ENCODE data around the gene SUN1.
"Not testable (repeated sequence)": the region's sequence is repeated elsewhere in the genome, so short reads cannot be mapped to it uniquely, and the experiment has no call there.

Gene SUN1

DNA sequence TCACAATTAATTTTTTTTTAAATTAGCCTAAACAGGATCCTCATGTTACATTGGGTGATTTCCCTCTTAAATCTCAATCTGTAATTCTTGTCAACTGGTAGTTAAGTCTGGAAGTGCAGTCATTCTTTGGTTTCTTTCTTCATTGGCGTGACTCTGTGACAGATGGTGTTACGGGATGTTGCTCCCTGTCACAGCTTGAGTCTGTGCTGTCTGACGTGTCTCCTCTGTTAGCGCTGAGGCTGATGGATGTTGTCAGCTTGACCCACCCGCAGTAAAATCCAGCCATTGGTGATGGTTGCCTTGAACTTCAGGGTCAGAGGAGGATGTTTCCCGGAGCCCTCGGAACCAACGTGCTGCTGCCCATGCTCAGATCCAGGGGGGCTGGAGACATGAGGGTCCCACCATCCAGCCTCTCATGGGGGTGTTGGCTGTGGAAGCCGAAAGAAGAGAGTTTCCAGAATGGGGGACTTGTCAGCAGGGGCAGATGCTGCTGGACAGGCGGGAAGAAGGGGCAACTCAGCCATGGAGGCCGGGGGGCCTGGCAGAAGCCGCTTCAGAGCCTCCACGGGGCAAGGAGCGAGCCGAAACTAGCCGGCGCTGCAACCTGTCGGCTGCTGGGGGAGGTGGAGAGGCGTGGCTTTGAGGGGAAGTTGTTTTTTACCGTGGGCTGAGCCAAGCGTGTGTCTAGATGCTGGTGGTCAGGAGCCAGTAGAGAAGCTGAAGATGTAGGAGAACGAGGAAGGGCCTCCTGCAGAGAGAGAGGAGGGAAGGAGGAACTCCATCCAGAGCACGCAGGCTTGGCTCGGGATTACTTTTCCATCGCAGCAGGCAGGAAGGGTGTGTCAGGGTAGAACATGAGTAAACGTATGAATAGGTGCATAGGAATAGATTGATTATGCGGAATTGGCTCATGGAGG lies 3.5 kb downstream of the SUN1 start:
- DNase-seq (ENCODE audit: low read depth) = no peak

GRCh38 chr7:836429-836828 lies 4.2 kb downstream of the SUN1 start:
- no peak for DNase-seq (ENCODE audit: low read depth)

DNA sequence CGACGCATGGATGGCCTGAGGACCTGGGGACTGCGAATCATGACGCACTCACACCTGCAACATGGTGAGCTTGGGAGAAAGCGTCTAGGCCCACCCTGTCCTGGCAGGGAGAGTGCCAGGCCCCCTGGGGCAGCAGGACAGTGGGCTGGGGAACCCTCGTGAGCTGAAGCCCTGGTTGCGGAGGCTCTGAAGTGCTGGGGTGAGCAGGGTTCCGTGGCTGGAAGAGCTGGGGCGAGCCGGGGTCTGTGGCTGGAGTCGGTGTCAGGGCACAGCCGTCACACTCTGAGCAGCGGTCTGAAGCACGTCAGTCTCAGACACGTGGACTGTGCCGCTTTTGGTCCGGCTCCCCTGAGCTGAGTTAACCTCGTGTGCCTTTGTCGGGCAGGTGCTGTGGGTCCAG lies 4.7 kb downstream of the SUN1 start:
- no peak for DNase-seq (ENCODE audit: low read depth)

- no peak for DNase-seq (ENCODE audit: low read depth)
Measured at GRCh38 chr7:840001-840600, 7.8 kb downstream of the SUN1 start.

GRCh38 chr7:841943-842342 lies 9.7 kb downstream of the SUN1 start:
- no peak for DNase-seq (ENCODE audit: low read depth)

GRCh38 chr7:842431-843031 lies 10.3 kb downstream of the SUN1 start:
- DNase-seq (ENCODE audit: low read depth) = no peak

DNA sequence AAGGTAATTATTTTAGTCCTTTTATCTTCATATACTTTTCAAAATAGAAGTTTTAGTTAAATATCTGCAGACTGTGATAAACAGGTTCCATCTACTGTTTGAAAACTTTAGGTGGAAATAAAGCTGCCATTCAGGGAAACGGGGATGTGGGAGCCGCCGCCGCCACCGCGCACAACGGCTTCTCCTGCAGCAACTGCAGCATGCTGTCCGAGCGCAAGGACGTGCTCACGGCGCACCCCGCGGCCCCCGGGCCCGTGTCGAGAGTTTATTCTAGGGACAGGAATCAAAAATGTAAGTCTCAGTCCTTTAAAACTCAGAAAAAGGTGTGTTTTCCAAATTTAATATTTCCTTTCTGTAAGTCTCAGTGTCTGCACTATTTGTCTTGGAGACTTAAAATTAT lies 11.0 kb downstream of the SUN1 start:
- DNase-seq (ENCODE audit: low read depth) = no peak

DNA sequence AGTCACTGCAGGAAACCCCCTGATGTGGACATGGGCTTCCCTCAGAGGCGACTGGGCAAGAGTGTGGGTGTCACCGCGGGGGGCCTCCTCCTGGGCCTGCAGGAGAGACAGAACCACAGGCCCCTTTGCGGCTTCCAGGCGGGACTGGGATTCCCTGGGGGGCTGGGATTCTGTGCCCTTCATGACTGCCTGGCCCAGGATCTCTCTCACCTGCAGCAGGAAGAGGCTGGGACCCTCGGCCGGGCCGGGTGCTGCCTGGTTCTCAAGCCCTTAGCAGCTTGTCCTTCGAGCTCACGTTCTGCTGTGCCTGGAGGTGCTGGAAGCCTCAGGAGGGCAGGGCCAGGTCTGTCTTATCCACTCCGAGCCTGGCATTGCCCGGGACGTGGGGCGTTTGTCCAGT lies 11.8 kb downstream of the SUN1 start:
- DNase-seq (ENCODE audit: low read depth) = no peak

DNA sequence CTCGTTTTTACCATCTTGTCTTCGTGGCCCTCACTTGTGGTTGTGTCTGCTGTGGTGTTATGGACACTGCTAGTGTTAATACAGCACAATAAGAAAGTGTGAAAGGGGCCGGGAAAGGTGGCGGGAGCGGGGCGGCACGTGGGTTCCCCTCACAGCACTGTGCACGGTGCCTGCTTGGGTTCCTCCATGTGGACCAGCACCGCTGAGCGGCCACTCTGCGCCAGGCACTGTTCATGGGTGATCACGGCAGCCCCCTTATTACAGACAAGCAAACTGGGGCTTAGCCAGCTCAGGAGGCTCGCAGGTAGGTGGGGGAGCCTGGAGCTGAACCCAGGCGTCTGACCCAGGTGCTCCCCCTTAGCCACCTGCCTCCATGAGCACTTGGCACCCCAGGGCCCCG lies 12.2 kb downstream of the SUN1 start:
- no peak for DNase-seq (ENCODE audit: low read depth)

- no peak for DNase-seq (ENCODE audit: low read depth)
Measured at GRCh38 chr7:845091-845490, 12.8 kb downstream of the SUN1 start.

- no peak for DNase-seq (ENCODE audit: low read depth)
Measured at GRCh38 chr7:845731-846130, 13.5 kb downstream of the SUN1 start.

- DNase-seq (ENCODE audit: low read depth) = not testable (repeated sequence)
Measured at GRCh38 chr7:846958-847650, 14.8 kb downstream of the SUN1 start.

GRCh38 chr7:847728-848127 lies 15.5 kb downstream of the SUN1 start:
- DNase-seq (ENCODE audit: low read depth) = not testable (repeated sequence)

DNA sequence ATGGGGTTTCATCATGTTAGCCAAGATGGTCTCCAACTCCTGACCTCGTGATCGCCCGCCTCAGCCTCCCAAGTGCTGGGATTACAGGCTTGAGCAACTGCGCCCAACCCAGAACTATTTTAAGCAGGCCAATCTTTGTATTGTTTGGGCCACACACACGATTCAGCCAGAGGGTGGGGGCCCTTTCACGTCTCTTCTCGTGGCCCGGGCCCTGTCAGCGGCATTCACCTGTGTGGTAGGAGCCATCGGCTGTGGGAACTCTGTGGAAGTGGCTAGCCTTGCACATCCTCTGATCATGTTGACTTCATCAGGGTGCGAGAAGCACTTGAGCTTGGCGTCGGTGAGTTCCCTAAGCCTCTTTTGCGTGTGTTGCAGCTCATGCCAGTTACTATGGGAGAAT lies 16.9 kb downstream of the SUN1 start:
- no peak for DNase-seq (ENCODE audit: low read depth)

DNA sequence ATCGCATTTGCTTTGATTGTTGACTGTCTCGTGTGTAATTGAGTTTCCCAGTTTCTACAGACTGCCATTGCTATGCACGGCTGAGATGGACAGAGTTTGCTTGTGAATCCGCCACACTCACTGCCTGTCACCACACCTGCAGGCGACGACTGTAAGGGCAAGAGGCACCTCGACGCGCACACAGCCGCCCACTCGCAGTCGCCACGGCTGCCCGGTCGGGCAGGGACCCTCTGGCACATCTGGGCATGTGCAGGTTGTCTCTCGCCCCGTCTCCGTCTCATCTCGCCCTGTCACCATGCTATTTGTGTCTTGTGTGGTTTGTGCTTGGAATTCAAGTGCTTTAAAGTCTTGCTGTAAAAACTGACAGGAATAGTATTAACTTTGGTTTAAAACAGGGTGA lies 17.5 kb downstream of the SUN1 start:
- no peak for DNase-seq (ENCODE audit: low read depth)

- no peak for DNase-seq (ENCODE audit: low read depth)
Measured at GRCh38 chr7:851204-851603, 18.9 kb downstream of the SUN1 start.

DNA sequence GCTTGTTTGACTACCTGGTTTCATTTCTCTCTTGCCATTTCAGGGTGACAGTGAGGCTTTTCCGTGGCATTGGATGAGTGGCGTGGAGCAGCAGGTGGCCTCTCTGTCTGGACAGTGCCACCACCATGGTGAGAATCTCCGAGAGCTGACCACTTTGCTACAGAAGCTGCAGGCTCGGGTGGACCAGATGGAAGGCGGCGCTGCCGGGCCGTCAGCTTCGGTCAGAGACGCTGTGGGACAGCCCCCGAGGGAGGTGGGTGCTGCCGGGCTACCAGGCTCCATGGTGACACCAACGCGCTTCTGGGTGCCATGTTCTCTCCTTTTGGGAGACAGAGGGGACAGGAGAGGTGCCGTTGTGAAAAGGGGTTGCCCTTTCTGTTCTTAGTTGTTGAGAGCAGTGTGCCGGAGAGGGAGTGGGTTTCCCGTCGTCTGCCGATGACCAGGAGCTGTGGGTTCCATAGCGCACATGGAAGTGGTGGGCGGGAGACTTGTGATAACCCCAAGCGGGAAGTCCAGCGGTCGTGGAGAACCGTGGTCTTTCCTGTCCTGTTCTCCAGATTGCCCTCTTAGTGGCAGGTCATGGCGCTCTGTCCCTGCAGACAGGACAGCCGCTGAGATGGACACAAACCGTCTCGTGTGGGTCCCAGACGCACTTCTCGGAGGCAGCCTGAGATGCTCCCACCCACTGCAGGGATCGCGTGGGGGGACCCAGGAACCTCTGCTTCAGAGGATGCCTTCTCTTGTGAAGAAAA lies 21.3 kb downstream of the SUN1 start:
- no peak for DNase-seq (ENCODE audit: low read depth)

DNA sequence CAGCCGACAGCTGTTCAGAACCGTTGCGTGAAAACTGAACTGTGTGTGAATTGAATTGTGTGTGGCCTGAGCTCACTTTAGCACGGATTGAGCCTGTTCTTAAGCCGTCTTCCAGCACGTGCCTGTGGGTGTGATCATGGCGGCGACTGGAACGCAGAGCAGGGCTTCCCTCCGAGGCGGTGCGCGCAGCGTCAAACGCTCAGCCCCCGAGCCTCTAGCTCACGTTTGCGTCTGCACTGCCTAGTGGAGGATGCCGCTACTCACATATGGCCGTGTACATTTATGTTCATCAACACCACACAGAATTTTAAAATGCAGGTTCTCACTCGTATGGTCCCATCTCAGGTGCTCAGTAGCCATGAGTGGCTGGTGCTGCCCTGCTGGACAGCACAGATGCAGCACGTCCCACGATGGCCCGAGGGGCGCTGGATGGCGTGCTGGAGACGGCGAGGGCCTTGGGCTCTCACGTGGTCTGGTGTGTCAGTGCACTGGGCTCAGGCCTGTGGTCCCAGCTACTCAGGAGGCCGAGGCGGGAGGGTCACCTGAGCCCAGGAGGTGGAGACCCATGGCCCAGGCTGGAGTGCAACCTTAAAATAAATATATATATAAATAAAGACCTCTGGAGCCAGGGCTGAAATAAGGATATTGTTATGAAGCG lies 22.0 kb downstream of the SUN1 start:
- no peak for DNase-seq (ENCODE audit: low read depth)

DNA sequence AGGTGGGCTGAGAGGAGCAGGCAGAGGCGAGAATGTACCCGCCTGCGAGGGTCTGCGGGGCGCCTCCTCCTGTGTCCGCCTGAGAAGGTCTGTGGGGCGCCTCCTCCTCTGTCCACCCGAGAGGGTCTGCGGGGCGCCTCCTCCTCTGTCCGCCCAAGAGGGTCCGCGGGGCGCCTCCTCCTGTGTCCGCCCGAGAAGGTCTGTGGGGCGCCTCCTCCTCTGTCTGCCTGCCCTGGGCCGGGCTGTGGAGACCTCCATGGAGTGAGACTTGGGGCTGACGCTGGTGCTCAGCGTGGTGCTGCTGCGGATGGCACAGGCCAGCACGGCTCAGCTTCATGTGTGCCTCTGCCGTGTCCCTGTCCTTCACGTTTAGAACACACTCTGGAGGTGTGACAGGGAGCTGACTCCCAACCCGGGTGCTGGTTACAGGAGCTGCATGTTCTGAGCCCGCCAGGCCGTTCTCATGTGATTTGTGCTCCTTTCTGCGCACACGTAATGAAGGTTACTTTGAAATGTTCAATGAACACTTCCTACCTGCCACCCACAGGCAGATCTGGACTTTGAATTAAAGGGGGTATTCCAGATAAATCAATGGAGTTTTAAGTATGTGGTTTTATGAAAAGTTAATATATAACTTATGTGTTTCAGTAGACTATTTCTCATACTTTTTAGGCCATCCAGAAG lies 23.6 kb downstream of the SUN1 start:
- no peak for DNase-seq (ENCODE audit: low read depth)

- no peak for DNase-seq (ENCODE audit: low read depth)
Measured at GRCh38 chr7:856444-857095, 24.3 kb downstream of the SUN1 start.
